ENCODE results near the gene TEX12. TPM values are rescaled to one million over a fixed set of nuclear protein-coding genes. Genes with fewer than 3 reads are reported as not detected.
"Not testable (repeated sequence)": the region's sequence is repeated elsewhere in the genome, so short reads cannot be mapped to it uniquely, and the experiment has no call there.

The TEX12 gene
- total and polyA plus RNA-seq, 8 donors, result 0.24 to 0.40 (median 0.38) TPM; not detected in 4

DNA sequence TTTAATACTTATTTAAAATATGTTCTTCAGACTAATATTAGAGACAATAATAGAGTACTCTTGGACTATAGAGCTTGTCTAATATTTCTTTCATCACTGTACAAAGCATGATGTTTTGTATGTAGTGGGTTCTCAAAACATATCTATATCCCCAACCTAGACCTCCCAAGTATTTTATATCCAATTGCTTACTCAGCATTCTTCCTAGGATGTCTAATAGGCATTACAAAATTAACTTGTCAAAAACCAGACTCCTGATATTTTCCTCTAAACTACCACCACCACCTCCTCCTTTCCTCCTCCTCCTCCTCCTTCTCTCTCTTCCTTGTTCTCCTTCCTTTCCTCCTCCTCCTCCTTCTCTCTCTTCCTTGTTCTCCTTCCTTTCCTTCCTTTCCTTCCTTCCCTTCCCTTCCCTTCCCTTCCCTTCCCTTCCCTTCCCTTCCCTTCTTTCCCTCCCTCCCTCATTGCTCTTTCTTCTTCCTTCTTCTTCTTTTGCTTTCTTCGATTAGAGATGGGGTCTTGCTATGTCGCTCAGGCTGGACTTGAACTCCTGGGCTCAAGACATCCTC lies 29.4 kb downstream of the TEX12 start:
- no peak for DNase-seq
- no peak overlapping the region for H3K4me3 ChIP-seq
- H3K9me3 ChIP-seq, result no peaks in the 10 kb centered on the region
- TF ChIP-seq, protein P1, sequence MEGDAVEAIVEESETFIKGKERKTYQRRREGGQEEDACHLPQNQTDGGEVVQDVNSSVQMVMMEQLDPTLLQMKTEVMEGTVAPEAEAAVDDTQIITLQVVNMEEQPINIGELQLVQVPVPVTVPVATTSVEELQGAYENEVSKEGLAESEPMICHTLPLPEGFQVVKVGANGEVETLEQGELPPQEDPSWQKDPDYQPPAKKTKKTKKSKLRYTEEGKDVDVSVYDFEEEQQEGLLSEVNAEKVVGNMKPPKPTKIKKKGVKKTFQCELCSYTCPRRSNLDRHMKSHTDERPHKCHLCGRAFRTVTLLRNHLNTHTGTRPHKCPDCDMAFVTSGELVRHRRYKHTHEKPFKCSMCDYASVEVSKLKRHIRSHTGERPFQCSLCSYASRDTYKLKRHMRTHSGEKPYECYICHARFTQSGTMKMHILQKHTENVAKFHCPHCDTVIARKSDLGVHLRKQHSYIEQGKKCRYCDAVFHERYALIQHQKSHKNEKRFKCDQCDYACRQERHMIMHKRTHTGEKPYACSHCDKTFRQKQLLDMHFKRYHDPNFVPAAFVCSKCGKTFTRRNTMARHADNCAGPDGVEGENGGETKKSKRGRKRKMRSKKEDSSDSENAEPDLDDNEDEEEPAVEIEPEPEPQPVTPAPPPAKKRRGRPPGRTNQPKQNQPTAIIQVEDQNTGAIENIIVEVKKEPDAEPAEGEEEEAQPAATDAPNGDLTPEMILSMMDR (IDR thresholded peaks at IDR 0.05), result no peak
- H3K36me3 ChIP-seq, result no peaks in the 10 kb centered on the region
- no peak for ATAC-seq
- no peaks in the 10 kb centered on the region for H3K4me1 ChIP-seq
- intact Hi-C loops (cut with DNase I), result no loop called here
- H3K27ac ChIP-seq, result no peak overlapping the region
- H3K27me3 ChIP-seq, result no peaks in the 10 kb centered on the region

DNA sequence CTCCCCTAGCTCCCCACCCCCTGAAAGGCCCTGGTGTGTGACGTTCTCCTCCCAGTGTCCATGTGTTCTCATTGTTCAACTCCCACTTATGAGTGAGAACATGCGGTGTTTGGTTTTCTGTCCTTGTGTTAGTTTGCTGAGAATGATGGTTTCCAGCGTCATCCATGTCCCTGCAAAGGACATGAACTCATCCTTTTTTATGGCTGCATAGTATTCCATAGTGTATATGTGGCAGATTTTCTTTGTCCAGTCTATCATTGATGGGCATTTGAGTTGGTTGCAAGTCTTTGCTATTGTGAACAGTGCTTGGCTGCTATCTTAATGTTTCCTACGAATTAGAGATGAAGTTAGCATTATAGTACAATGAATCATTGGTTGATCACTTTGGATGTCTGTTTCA lies 31.9 kb downstream of the TEX12 start:
- H3K4me3 ChIP-seq; intact Hi-C loops (cut with DNase I); H3K9me3 ChIP-seq; H3K27ac ChIP-seq; H3K27me3 ChIP-seq; H3K4me1 ChIP-seq; DNase-seq; ATAC-seq; H3K36me3 ChIP-seq: not testable (repeated sequence)

DNA sequence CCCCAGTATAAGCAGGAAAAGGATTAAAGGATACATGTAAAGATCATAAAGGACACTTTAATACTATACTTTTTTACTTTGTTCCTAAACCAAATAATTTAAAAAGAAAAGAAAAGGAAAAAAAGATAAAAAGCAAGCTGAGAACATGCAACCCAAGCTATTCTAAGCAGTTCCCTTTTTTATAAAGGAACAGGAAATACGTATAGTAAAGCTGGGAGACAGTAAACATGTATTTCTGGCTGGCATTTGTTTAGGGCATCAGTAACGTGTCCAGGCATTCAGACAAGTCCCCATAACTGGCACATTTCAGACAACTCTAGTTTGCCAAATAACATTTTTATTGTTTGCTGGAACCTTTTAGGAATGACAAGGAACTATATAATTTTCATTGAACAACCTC lies 33.1 kb downstream of the TEX12 start:
- H3K9me3 ChIP-seq, result no peaks in the 10 kb centered on the region
- H3K4me1 ChIP-seq, result no peaks in the 10 kb centered on the region
- H3K4me3 ChIP-seq, result no peak overlapping the region
- intact Hi-C loops (cut with DNase I), result no loop called here
- ATAC-seq (no peak), DNase-seq (no peak)
- no peaks in the 10 kb centered on the region for H3K27me3 ChIP-seq
- TF ChIP-seq, protein P1 (IDR thresholded peaks at IDR 0.05), result no peak
- no peaks in the 10 kb centered on the region for H3K36me3 ChIP-seq
- H3K27ac ChIP-seq, result no peak overlapping the region

DNA sequence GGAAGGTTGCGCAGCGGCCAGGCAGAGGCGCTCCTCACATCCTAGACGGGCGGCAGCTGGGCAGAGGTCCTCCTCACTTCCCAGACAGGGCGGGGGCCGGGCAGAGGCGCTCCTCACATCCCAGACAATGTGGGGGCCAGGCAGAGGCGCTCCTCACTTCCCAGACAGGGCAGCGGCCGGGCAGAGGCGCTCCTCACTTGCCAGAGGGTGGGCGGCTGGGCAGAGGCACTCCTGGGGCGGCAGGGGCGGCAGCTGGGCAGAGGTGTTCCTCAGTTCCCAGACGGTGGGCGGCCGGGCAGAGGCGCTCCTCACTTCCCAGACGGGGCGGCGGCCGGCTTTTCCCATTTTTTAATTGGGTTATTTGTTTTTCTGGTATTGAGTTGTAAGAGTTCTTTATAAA lies 38.9 kb downstream of the TEX12 start:
- no peaks in the 10 kb centered on the region for H3K36me3 ChIP-seq
- no peaks in the 10 kb centered on the region for H3K27me3 ChIP-seq
- no peaks in the 10 kb centered on the region for H3K9me3 ChIP-seq
- TF ChIP-seq, protein P1 (IDR thresholded peaks at IDR 0.05), result no peak
- no peak overlapping the region for H3K4me3 ChIP-seq
- ATAC-seq (no peak), DNase-seq (peak in 1 of 4 donors; percentile 73)
- no peaks in the 10 kb centered on the region for H3K4me1 ChIP-seq
- intact Hi-C loops (cut with DNase I), result no loop called here
- no peak overlapping the region for H3K27ac ChIP-seq

DNA sequence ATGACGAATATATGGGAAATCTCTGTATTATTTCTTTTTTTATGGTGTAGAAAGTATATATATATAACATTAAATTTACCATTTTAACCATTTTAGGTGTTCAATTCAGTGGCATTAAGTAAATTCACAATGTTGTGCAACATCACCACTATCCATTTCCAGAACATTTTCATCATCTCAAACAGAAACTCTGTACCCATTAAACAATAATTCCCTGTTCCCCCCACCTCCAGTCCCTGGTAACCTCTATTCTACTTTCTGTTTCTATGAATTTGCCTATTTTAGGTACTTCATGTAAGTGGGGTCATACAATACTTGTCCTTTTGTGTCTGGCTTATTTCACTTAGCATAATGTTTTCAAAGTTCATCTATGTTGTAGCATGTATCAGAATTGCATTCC lies 43.7 kb downstream of the TEX12 start:
- H3K4me3 ChIP-seq, result no peak overlapping the region
- no peak for DNase-seq
- TF ChIP-seq, protein P1 (IDR thresholded peaks at IDR 0.05), result no peak
- H3K9me3 ChIP-seq, result no peaks in the 10 kb centered on the region
- no peaks in the 10 kb centered on the region for H3K4me1 ChIP-seq
- ATAC-seq, result no peak
- intact Hi-C loops (cut with DNase I), result loop anchor here in 1 of 2 donors (10.0 kb wide), 1 partner anchor 64 kb away; no protein-coding TSS in a partner anchor
- no peaks in the 10 kb centered on the region for H3K36me3 ChIP-seq
- no peaks in the 10 kb centered on the region for H3K27me3 ChIP-seq
- no peak overlapping the region for H3K27ac ChIP-seq

DNA sequence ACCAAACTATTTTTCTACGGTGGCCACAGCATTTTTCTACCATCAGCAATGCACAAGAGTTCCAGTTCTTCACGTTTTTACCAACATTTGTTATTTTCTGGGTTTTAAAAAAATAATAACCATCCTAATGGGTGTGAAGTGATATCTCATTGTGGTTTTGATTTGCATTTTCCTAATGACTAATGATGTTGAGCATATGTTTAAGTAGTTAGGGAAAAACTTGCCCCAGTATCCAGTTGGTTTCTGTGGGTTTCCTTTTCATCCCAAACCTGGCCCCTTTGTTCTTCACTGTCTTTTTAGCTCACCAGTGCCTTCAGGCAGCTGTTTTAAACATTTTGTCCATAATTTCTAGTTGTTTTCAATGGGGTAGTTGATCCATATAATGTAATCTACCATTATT lies 44.4 kb downstream of the TEX12 start:
- no peaks in the 10 kb centered on the region for H3K4me1 ChIP-seq
- no peak overlapping the region for H3K27ac ChIP-seq
- no peak for DNase-seq
- no peak for ATAC-seq
- no peaks in the 10 kb centered on the region for H3K36me3 ChIP-seq
- H3K27me3 ChIP-seq, result no peaks in the 10 kb centered on the region
- H3K9me3 ChIP-seq, result no peaks in the 10 kb centered on the region
- no peak overlapping the region for H3K4me3 ChIP-seq
- TF ChIP-seq, protein P1 (IDR thresholded peaks at IDR 0.05), result no peak
- intact Hi-C loops (cut with DNase I), result loop anchor here in 1 of 2 donors (10.0 kb wide), 1 partner anchor 63 kb away; no protein-coding TSS in a partner anchor
